Gastrocnemius medialis (tissue), 4 donors: Measurements from ENCODE around the gene CTNNBIP1.

Experiments
- CTCF ChIP-seq, 5 experiments: fragments of 450-650 bp in 3 of 5; fragments of 200-600 bp in 2 of 5; sonication (generic) in 2 of 5; IDR thresholded peaks in 4 of 5; conservative IDR thresholded peaks in 1 of 5; 1 replicate in 4 of 5; 2 replicates in 1 of 5; pipeline ENCODE4 v1.5.1; 2016 to 2019; ENCODE audit warnings: antibody characterized with exemption in 5 of 5, mild to moderate bottlenecking in 3 of 5, moderate library complexity in 3 of 5
- POLR2A ChIP-seq, 2 donors: fragments of 450-650 bp; IDR thresholded peaks; one replicate each; pipeline ENCODE4 v1.6.1; 2017; ENCODE audit warnings: antibody characterized with exemption in 2 of 2, mild to moderate bottlenecking in 2 of 2, moderate library complexity in 2 of 2

GRCh38 chr1:9902060-9902452 is 8.0 kb downstream of the CTNNBIP1 start:
- no peak for TF ChIP-seq CTCF (IDR thresholded peaks at IDR 0.05 in 4 of 5, conservative IDR thresholded peaks at IDR 0.05 in 1 of 5)
- TF ChIP-seq POLR2A (IDR thresholded peaks at IDR 0.05): no peak
